Fibroblast of lung (primary cell): ENCODE measurements around the gene SLC22A23. TPM values are rescaled to one million over a fixed set of nuclear protein-coding genes. Genes with fewer than 3 reads are reported as not detected.

Source experiments
- DNase-seq, 2 donors: peaks; one replicate each; pipeline versions ENCODE4 v3.0.0 to v3.0.0-alpha.2; 2010; ENCODE audit warnings: low read depth in 2 of 2
- H2AFZ ChIP-seq: 2 replicates; pipeline ENCODE4 v1.5.1; 2012; ENCODE audit warnings: low read length, control low read depth, inconsistent platforms
- H3K27ac ChIP-seq: 2 replicates; pipeline ENCODE4 v1.5.1; 2011; ENCODE audit warnings: low read length, control low read depth; ENCODE audit not compliant: insufficient read depth
- H3K27me3 ChIP-seq: 2 replicates; pipeline ENCODE4 v1.5.1; 2011; ENCODE audit warnings: mild to moderate bottlenecking, low read length; ENCODE audit not compliant: control insufficient read depth, insufficient read depth
- H3K36me3 ChIP-seq: 2 replicates; pipeline ENCODE4 v1.5.1; 2011; ENCODE audit warnings: low read length; ENCODE audit not compliant: control insufficient read depth, insufficient read depth
- H3K4me1 ChIP-seq: 2 replicates; pipeline ENCODE4 v1.5.1; 2011; ENCODE audit warnings: low read length; ENCODE audit not compliant: control insufficient read depth, insufficient read depth; ENCODE audit errors: extremely low read depth
- H3K4me2 ChIP-seq: 2 replicates; pipeline ENCODE4 v1.5.1; 2011; ENCODE audit warnings: low read length, control low read depth; ENCODE audit not compliant: insufficient read depth; ENCODE audit errors: extremely low read depth
- H3K4me3 ChIP-seq, 4 experiments: fragments of 200-600 bp in 1 of 4; sonication (generic) in 1 of 4; replicated peaks in 1 of 4; 2 replicates each; pipeline ENCODE4 v1.5.1; 2011 to 2016; ENCODE audit warnings: low read length in 4 of 4, low read depth in 3 of 4, mild to moderate bottlenecking in 3 of 4, control low read depth in 2 of 4, inconsistent platforms in 1 of 4, mixed read lengths in 1 of 4; ENCODE audit not compliant: insufficient read depth in 1 of 4; ENCODE audit errors: control extremely low read depth in 1 of 4
- H3K79me2 ChIP-seq: 2 replicates; pipeline ENCODE4 v1.5.1; 2012; ENCODE audit warnings: mild to moderate bottlenecking, low read length, inconsistent platforms; ENCODE audit not compliant: control insufficient read depth, insufficient read depth
- H3K9ac ChIP-seq: 2 replicates; pipeline ENCODE4 v1.5.1; 2011; ENCODE audit warnings: mild to moderate bottlenecking, low read length, control low read depth; ENCODE audit not compliant: insufficient read depth
- H3K9me3 ChIP-seq: 2 replicates; pipeline ENCODE4 v1.5.1; 2012; ENCODE audit warnings: low read depth, low read length; ENCODE audit not compliant: control insufficient read depth, insufficient read depth
- H4K20me1 ChIP-seq: 2 replicates; pipeline ENCODE4 v1.5.1; 2011; ENCODE audit warnings: low read length; ENCODE audit not compliant: control insufficient read depth, insufficient read depth; ENCODE audit errors: extremely low read depth
- EZH2 ChIP-seq: IDR thresholded peaks from 2 replicates; pipeline ENCODE4 v1.5.1; 2012; ENCODE audit warnings: low read length, control low read depth, mild to moderate bottlenecking; ENCODE audit errors: missing control alignments
- polyA plus RNA-seq, 2 donors: library from polyadenylated mRNA; depleted of rRNA in 1 of 2; stranded (reverse) in 1 of 2; unstranded in 1 of 2; fragments of >200 nt; gene quantifications; 2 replicates each; pipeline ENCODE4 v1.2.1, GENCODE V29; 2011 to 2012; ENCODE audit warnings: missing spikeins in 1 of 2
- total RNA-seq: library from RNA; depleted of rRNA; stranded (reverse); fragments of >200 nt; gene quantifications from 2 replicates; pipeline ENCODE4 v1.2.1, GENCODE V29; 2014
- TF ChIP-seq, protein P1 (sequence below), 2 donors: IDR thresholded peaks in 1 of 2; conservative IDR thresholded peaks in 1 of 2; 1 replicate in 1 of 2; 2 replicates in 1 of 2; pipeline ENCODE4 v1.5.1; 2011 to 2012; ENCODE audit warnings: low read length in 2 of 2, control low read depth in 1 of 2, inconsistent platforms in 1 of 2, low read depth in 1 of 2, mild to moderate bottlenecking in 1 of 2

Gene SLC22A23
- total and polyA plus RNA-seq, 2 donors (not counting 1 experiment from before 2014, with no cell fraction given) = 0.37 to 3.0 TPM

DNA sequence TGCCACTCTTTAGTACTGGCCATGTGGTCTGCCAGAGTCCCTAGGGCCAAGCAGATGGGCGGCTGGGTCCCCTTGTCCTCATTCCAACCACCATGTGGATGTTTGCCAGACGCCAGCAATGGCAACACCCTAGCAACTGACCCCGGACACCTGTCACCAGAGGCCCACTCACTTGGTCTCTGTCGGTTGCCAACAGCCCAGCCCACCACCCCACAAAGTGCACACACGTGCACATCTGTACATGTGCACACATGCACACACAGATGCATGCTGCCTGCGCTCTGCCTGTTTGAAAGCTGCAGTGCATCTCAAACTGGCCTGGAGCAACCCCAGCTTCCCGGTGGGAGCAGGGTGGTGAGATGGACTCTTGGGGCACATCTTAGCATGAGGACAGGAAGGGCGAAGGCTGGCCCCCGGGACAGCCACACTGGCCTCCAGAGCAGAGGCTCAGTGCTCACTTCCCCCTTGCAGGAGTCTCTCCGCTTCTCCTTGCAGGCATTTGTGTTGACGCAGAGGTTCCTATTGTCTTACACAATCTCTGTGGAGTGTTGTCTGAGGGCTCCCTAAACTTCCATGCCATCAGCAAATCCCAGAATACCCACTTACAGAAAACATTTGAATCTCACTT, 144.1 kb downstream of the SLC22A23 start:
- Histone ChIP-seq H3K79me2 (no peaks in the 10 kb centered on the region), H4K20me1 (no peaks in the 10 kb centered on the region), H3K4me3 (no peak overlapping the region), H3K36me3 (no peaks in the 10 kb centered on the region), H3K9ac (no peak overlapping the region), H3K27ac (no peak overlapping the region), H3K4me1 (no peaks in the 10 kb centered on the region), H3K9me3 (no peaks in the 10 kb centered on the region), H2AFZ (no peak overlapping the region), H3K4me2 (no peak overlapping the region), H3K27me3 (peaks cover 9% of the 10 kb centered on the region)
- no peak for TF ChIP-seq EZH2
- TF ChIP-seq, protein P1, sequence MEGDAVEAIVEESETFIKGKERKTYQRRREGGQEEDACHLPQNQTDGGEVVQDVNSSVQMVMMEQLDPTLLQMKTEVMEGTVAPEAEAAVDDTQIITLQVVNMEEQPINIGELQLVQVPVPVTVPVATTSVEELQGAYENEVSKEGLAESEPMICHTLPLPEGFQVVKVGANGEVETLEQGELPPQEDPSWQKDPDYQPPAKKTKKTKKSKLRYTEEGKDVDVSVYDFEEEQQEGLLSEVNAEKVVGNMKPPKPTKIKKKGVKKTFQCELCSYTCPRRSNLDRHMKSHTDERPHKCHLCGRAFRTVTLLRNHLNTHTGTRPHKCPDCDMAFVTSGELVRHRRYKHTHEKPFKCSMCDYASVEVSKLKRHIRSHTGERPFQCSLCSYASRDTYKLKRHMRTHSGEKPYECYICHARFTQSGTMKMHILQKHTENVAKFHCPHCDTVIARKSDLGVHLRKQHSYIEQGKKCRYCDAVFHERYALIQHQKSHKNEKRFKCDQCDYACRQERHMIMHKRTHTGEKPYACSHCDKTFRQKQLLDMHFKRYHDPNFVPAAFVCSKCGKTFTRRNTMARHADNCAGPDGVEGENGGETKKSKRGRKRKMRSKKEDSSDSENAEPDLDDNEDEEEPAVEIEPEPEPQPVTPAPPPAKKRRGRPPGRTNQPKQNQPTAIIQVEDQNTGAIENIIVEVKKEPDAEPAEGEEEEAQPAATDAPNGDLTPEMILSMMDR (conservative IDR thresholded peaks at IDR 0.05 in 1 of 2, IDR thresholded peaks at IDR 0.05 in 1 of 2; ENCODE audit: low read depth in 1 of 2, low read length in 2 of 2) = no peak
- no peak for DNase-seq

DNA sequence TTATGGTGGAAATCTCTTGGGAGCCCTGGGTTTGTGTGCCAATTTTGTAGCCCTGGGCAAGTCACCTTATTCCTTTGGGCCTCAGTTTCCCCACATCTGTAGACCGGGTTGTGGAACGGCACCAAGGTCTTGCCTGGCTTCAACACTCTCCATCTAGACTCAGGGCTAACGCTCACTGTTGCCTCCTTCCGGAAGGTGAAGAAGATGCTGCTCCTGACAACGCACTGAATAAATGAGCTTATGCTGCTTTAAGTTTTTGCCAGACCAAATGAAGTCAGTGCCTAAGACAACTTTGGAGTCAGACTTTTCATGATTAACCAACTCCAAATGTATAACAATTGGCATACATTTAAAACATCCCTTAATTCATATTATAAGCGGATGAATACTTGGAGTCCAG, 145.0 kb downstream of the SLC22A23 start:
- TF ChIP-seq, protein P1 (conservative IDR thresholded peaks at IDR 0.05 in 1 of 2, IDR thresholded peaks at IDR 0.05 in 1 of 2; ENCODE audit: low read depth in 1 of 2, low read length in 2 of 2) = no peak
- TF ChIP-seq EZH2 = no peak
- H3K4me1 ChIP-seq = no peaks in the 10 kb centered on the region
- DNase-seq = no peak
- no peaks in the 10 kb centered on the region for H3K9me3 ChIP-seq
- no peak overlapping the region for H3K9ac ChIP-seq
- H3K27me3 ChIP-seq = no peaks in the 10 kb centered on the region
- no peak overlapping the region for H3K27ac ChIP-seq
- H3K36me3 ChIP-seq = no peaks in the 10 kb centered on the region
- H2AFZ ChIP-seq = no peak overlapping the region
- no peaks in the 10 kb centered on the region for H4K20me1 ChIP-seq
- H3K4me3 ChIP-seq = no peak overlapping the region
- H3K79me2 ChIP-seq = no peaks in the 10 kb centered on the region
- no peak overlapping the region for H3K4me2 ChIP-seq

DNA sequence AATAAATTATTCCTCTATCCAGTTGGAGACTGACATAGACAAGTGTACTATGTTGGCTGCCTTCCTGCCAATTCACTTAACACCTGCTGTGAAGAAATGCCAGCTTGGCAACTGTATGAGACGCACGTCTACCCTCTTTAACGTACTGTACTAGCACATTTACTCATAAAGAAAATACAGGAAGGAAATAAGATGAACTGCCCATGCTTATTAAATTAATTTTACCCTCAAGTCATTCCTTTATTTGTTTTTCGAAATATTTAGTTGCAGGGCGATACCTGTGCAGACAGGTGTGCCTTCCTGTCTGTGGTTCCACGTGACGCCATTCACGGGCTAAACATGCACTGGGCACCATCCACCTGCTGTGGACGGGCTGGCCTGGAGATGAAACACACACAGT, 146.1 kb downstream of the SLC22A23 start:
- H4K20me1 ChIP-seq = no peaks in the 10 kb centered on the region
- H3K36me3 ChIP-seq = no peaks in the 10 kb centered on the region
- H3K79me2 ChIP-seq = no peaks in the 10 kb centered on the region
- no peak overlapping the region for H3K9ac ChIP-seq
- TF ChIP-seq, protein P1 (conservative IDR thresholded peaks at IDR 0.05 in 1 of 2, IDR thresholded peaks at IDR 0.05 in 1 of 2; ENCODE audit: low read depth in 1 of 2, low read length in 2 of 2) = no peak
- TF ChIP-seq EZH2 = no peak
- H3K4me2 ChIP-seq = no peak overlapping the region
- H3K27ac ChIP-seq = no peak overlapping the region
- no peaks in the 10 kb centered on the region for H3K9me3 ChIP-seq
- no peak overlapping the region for H2AFZ ChIP-seq
- DNase-seq = no peak
- no peaks in the 10 kb centered on the region for H3K27me3 ChIP-seq
- H3K4me1 ChIP-seq = no peaks in the 10 kb centered on the region
- no peak overlapping the region for H3K4me3 ChIP-seq
